GM12891 (cell line): ENCODE results near the gene NET1.
"Not testable (repeated sequence)": the region's sequence is repeated elsewhere in the genome, so short reads cannot be mapped to it uniquely, and the experiment has no call there.

ENCODE experiments used
- POLR2A ChIP-seq: IDR thresholded peaks from 2 replicates; pipeline ENCODE4 v1.6.1; 2011; ENCODE audit warnings: low read depth, low read length, control low read depth
- POLR2AphosphoS5 ChIP-seq: IDR thresholded peaks from 2 replicates; pipeline ENCODE4 v1.6.1; 2011; ENCODE audit warnings: low read depth, low read length, control low read depth
- POU2F2 ChIP-seq: IDR thresholded peaks from 2 replicates; pipeline ENCODE4 v1.6.1; 2011; ENCODE audit warnings: low read depth, mild to moderate bottlenecking, control low read depth, low read length, moderate library complexity
- TAF1 ChIP-seq: IDR thresholded peaks from 2 replicates; pipeline ENCODE4 v1.6.1; 2011; ENCODE audit warnings: low read depth, low read length, control low read depth

- not testable (repeated sequence) for TF ChIP-seq TAF1, POLR2AphosphoS5, POLR2A, POU2F2
Observed at GRCh38 chr10:5475088-5475487, 62.7 kb downstream of the NET1 start.
